Activated CD4-positive, alpha-beta memory T cell treated with anti-CD3 and anti-CD28 coated beads, Interleukin-2, amount 10 ng/mL, durations not matched to agents 7 days and 5 days (primary cell): ENCODE data around the gene SESN1. TPM values are rescaled to one million over a fixed set of nuclear protein-coding genes. Genes with fewer than 3 reads are reported as not detected.

Experiments
- CTCF ChIA-PET: fragments of 350-600 bp; sonication (Branson Sonifier 250); formaldehyde crosslinking; loops from one replicate; lab custom pipeline; 2021; ENCODE audit warnings: antibody characterized with exemption, inconsistent platforms; lab: Charles Lee
- POLR2A ChIA-PET: fragments of 350-600 bp; sonication (Branson Sonifier 250); formaldehyde crosslinking; loops from one replicate; lab custom pipeline; 2021; ENCODE audit warnings: antibody characterized with exemption; lab: Charles Lee
- DNase-seq: peaks from one replicate; pipeline ENCODE4 v3.0.0-alpha.2; 2020
- H3K27ac Mint-ChIP-seq: one replicate; pipeline ENCODE4 v1.8.0; 2021; ENCODE audit warnings: mild to moderate bottlenecking, mixed read lengths
- H3K27me3 Mint-ChIP-seq: one replicate; pipeline ENCODE4 v1.8.0; 2021; ENCODE audit warnings: mixed read lengths
- H3K36me3 Mint-ChIP-seq: one replicate; pipeline ENCODE4 v1.8.0; 2021; ENCODE audit warnings: low read depth, mixed read lengths
- H3K4me1 Mint-ChIP-seq: one replicate; pipeline ENCODE4 v1.8.0; 2021; ENCODE audit warnings: mixed read lengths
- H3K4me3 Mint-ChIP-seq: one replicate; pipeline ENCODE4 v1.8.0; 2021; ENCODE audit warnings: mild to moderate bottlenecking, mixed read lengths
- H3K9me3 Mint-ChIP-seq: one replicate; pipeline ENCODE4 v1.8.0; 2021; ENCODE audit warnings: mixed read lengths
- total RNA-seq, 2 experiments: library from RNA; stranded (reverse); gene quantifications; one replicate each; pipeline ENCODE4 v1.2.3, GENCODE V29; 2021

The SESN1 gene
- total RNA-seq, 2 experiments from 2014 or later = 22.9 to 23.0 TPM

DNA sequence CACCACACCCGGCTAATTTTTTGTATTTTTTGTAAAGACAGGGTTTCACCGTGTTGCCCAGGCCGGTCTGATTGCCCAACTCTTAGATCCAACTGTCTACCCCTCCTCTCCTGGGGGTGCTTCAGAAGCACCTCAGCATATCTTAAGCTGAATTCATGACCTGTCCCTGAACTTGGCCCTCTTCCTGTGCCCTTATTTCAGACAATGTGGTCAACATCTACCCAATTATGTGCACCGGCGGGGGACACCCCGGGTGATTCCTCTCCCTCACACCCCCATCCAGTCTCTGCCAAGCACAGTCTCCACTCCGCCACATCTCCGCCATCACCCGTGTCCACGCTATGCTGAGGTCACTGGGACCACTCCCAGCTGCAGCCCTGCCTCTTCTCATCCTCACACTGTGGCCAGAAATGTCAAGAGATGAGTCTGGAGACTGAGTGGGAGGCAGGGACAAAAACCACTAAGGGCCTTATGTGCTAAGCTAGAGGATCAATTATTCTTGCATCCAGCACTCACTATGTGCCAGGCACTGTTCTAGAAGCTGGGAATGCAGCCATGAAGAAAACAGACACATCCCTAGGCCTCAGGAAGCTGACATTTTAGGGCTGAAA lies 134.6 kb downstream of the SESN1 start:
- ChIA-PET CTCF (no interaction called here), POLR2A (interaction anchor here (0.9 kb wide), 1 partner anchor 50 kb away, joined by 3 read pairs; no protein-coding TSS in a partner anchor)
- Mint-ChIP-seq H3K4me1 (peaks cover 19% of the 10 kb centered on the region), H3K4me3 (no peak overlapping the region), H3K27ac (no peak overlapping the region), H3K36me3 (no peaks in the 10 kb centered on the region), H3K27me3 (no peaks in the 10 kb centered on the region), H3K9me3 (no peaks in the 10 kb centered on the region)
- DNase-seq = no peak

DNA sequence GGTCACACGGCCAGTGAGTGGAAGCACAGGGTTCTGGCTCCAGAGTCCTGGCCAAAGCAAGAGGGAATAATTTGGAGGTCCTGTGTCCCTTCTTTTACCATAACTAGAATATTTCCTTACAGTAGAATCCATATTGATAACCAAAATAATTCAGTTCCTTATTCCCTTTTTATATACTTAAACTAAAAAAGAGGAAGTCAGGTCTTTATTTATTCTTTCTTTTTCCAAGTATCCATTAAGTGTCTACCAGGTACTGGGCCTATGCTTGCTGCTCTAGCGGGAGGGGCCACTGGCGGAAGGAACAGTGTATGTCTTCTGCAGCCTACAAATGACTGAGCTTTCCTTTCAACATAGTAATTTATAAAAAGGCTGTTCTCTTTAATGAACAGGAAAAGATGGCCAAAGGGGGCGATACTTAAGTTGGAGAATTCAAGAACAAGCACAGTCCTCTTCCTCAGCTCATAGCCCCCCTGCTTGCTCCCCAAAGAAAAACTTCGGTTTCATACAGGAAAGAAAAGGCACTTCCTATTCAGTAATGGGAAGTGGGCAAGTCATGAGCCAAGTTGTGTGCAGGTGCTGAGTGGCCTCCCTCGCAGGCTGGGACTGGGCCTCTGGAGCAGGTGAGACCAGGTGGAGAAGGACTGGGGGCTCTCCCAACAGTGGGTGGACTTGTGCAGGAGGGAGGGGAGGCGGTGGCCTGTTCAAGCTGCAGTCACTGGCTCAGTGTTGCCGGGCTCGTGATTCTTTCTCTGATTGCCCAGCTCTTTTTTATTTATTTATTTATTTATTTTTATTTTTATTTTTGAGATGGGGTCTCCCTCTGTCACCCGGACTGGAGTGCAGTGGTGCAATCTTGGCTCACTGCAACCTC lies 135.5 kb downstream of the SESN1 start:
- H3K36me3 Mint-ChIP-seq = no peaks in the 10 kb centered on the region
- H3K27ac Mint-ChIP-seq = peak overlapping the region; percentile 27
- DNase-seq = no peak
- POLR2A ChIA-PET = interaction anchor here (0.9 kb wide), 1 partner anchor 51 kb away, joined by 3 read pairs; no protein-coding TSS in a partner anchor
- H3K4me1 Mint-ChIP-seq = peaks cover 25% of the 10 kb centered on the region
- H3K27me3 Mint-ChIP-seq = no peaks in the 10 kb centered on the region
- no peaks in the 10 kb centered on the region for H3K9me3 Mint-ChIP-seq
- no peak overlapping the region for H3K4me3 Mint-ChIP-seq
- CTCF ChIA-PET = no interaction called here

- Mint-ChIP-seq H3K4me3 (no peak overlapping the region), H3K27me3 (no peaks in the 10 kb centered on the region), H3K36me3 (no peaks in the 10 kb centered on the region), H3K27ac (no peak overlapping the region), H3K9me3 (no peaks in the 10 kb centered on the region), H3K4me1 (peaks cover 25% of the 10 kb centered on the region)
- CTCF ChIA-PET = no interaction called here
- DNase-seq = no peak
- POLR2A ChIA-PET = no interaction called here
Observed at GRCh38 chr6:108957221-108957620, 137.4 kb downstream of the SESN1 start.

DNA sequence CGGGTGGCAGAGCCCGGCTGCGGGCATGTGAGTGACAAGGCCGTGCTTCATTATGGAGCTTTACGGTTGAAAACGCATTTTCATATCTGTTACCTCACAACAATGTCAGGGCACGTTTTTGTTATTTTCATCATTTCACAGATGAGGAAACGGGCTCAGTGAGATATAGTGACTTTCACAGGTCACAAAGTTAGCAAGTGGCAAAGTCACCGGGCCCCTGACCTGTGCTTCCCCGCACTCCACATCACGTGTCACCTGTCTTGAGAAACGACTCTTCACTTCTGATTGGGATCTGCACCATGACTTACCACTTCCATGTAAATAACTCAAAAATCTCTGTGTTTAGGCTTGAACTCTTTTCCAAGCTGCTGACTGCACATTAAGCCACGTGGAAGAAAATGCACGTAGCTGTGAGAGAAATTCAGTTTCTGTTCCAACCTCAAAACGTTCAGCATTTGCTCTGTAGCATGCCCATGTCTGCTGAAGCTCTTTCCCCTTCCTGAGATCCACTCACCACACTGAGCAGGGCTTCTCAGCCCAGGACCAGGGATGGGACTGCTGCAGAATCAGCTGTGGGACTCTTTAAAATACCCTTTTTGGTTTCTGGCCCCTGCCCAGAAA lies 139.2 kb downstream of the SESN1 start:
- H3K36me3 Mint-ChIP-seq = no peaks in the 10 kb centered on the region
- ChIA-PET CTCF (interaction anchor here (0.7 to 1.5 kb wide), 5 partner anchors 15 to 118 kb away, joined by 3 to 4 read pairs (median 3); no protein-coding TSS in a partner anchor), POLR2A (interaction anchor here (1.2 kb wide), 2 partner anchors 12 to 54 kb away, joined by 3 to 4 read pairs; no protein-coding TSS in a partner anchor)
- peaks cover 25% of the 10 kb centered on the region for H3K4me1 Mint-ChIP-seq
- no peak overlapping the region for H3K4me3 Mint-ChIP-seq
- no peak for DNase-seq
- H3K9me3 Mint-ChIP-seq = no peaks in the 10 kb centered on the region
- H3K27me3 Mint-ChIP-seq = no peaks in the 10 kb centered on the region
- H3K27ac Mint-ChIP-seq = no peak overlapping the region

GRCh38 chr6:108953681-108954080 lies 141.0 kb downstream of the SESN1 start:
- Mint-ChIP-seq H3K27ac (no peak overlapping the region), H3K4me3 (no peak overlapping the region), H3K4me1 (peaks cover 14% of the 10 kb centered on the region), H3K9me3 (no peaks in the 10 kb centered on the region), H3K36me3 (no peaks in the 10 kb centered on the region), H3K27me3 (no peaks in the 10 kb centered on the region)
- POLR2A ChIA-PET = no interaction called here
- CTCF ChIA-PET = interaction anchor here (0.6 kb wide), 1 partner anchor 1528 kb away, joined by 3 read pairs; no protein-coding TSS in a partner anchor
- no peak for DNase-seq

- H3K27ac Mint-ChIP-seq = no peak overlapping the region
- H3K36me3 Mint-ChIP-seq = no peaks in the 10 kb centered on the region
- no peak for DNase-seq
- no peak overlapping the region for H3K4me3 Mint-ChIP-seq
- peaks cover 14% of the 10 kb centered on the region for H3K4me1 Mint-ChIP-seq
- H3K27me3 Mint-ChIP-seq = no peaks in the 10 kb centered on the region
- ChIA-PET POLR2A (interaction anchor here (1.6 kb wide), 1 partner anchor 10 kb away, joined by 4 read pairs; no protein-coding TSS in a partner anchor), CTCF (no interaction called here)
- H3K9me3 Mint-ChIP-seq = no peaks in the 10 kb centered on the region
Observed at GRCh38 chr6:108952776-108953486, 141.7 kb downstream of the SESN1 start.

DNA sequence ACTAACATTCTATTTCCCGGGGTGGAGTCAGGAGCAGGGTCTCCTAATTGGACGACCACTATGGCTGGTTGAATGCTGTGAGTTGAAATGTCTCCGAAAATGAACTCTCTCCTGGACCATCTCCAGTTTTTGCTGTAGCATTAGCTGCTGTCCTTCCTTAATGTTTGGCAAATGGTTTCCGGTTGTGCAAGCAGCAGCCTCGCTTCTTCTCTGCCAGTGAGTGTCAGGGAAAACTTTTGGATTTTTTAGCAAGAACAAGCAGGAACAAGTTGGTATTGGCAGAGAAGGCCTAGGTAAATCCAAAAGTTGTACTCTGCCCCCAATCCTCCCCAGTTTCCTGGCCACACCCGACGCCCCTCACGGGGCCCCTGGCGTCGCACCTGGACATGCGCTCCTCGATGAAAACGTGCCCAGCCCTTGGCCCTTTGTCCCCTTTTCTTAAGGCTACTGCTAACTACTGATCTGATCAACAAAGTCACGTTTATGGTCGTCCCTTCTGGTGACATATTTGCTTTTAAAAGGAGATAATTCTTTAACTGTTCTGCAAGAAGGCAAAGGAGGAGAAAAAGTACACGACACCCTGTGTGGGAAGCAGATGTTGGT lies 143.2 kb downstream of the SESN1 start:
- no peaks in the 10 kb centered on the region for H3K27me3 Mint-ChIP-seq
- DNase-seq = no peak
- ChIA-PET POLR2A (interaction anchor here (1.6 kb wide), 1 partner anchor 9 kb away, joined by 4 read pairs; no protein-coding TSS in a partner anchor), CTCF (no interaction called here)
- peaks cover 25% of the 10 kb centered on the region for H3K4me1 Mint-ChIP-seq
- H3K36me3 Mint-ChIP-seq = no peaks in the 10 kb centered on the region
- H3K4me3 Mint-ChIP-seq = no peak overlapping the region
- H3K27ac Mint-ChIP-seq = no peak overlapping the region
- no peaks in the 10 kb centered on the region for H3K9me3 Mint-ChIP-seq

DNA sequence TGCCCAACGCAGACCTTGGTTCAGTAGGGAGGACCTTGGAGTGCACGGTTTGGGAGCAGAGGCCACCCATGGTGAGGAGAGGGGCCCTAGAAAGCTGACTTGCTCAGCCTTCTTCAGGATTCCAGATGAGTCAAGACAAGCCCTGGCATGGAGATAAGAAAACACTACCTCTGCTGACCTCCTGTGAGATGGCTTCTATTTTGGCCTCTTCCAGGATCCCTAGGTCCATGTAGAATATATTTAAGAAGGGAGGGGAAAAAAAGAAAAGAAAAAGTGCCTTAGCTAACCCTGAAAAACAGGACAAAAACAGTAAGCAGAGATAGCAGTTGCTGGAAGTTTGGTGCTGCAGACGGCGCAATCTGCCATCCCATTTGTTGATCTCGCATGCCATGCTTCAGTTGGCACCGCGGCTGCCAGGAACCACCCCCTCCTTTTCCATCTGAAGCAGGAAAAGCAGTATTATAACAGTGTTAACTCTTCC lies 146.4 kb downstream of the SESN1 start:
- no peaks in the 10 kb centered on the region for H3K9me3 Mint-ChIP-seq
- CTCF ChIA-PET = interaction anchor here (1.1 kb wide), 1 partner anchor 126 kb away, joined by 3 read pairs; no protein-coding TSS in a partner anchor
- DNase-seq = no peak
- H3K27ac Mint-ChIP-seq = no peak overlapping the region
- POLR2A ChIA-PET = no interaction called here
- H3K4me1 Mint-ChIP-seq = peaks cover 36% of the 10 kb centered on the region
- no peak overlapping the region for H3K4me3 Mint-ChIP-seq
- H3K27me3 Mint-ChIP-seq = peaks cover 3% of the 10 kb centered on the region
- no peaks in the 10 kb centered on the region for H3K36me3 Mint-ChIP-seq

GRCh38 chr6:108947114-108947854 lies 147.4 kb downstream of the SESN1 start:
- DNase-seq = no peak
- no peaks in the 10 kb centered on the region for H3K9me3 Mint-ChIP-seq
- H3K4me1 Mint-ChIP-seq = peaks cover 45% of the 10 kb centered on the region
- H3K27ac Mint-ChIP-seq = no peak overlapping the region
- no peak overlapping the region for H3K4me3 Mint-ChIP-seq
- ChIA-PET POLR2A (interaction anchor here (0.7 kb wide), 1 partner anchor 117 kb away, joined by 3 read pairs; no protein-coding TSS in a partner anchor), CTCF (interaction anchor here (1.1 kb wide), 1 partner anchor 127 kb away, joined by 3 read pairs; no protein-coding TSS in a partner anchor)
- H3K36me3 Mint-ChIP-seq = no peaks in the 10 kb centered on the region
- H3K27me3 Mint-ChIP-seq = peaks cover 3% of the 10 kb centered on the region

GRCh38 chr6:108946695-108947094 lies 148.0 kb downstream of the SESN1 start:
- POLR2A ChIA-PET = interaction anchor here (0.7 to 1.6 kb wide), 2 partner anchors 27 to 118 kb away, joined by 3 to 6 read pairs; no protein-coding TSS in a partner anchor
- Mint-ChIP-seq H3K27ac (no peak overlapping the region), H3K4me1 (peaks cover 50% of the 10 kb centered on the region), H3K9me3 (no peaks in the 10 kb centered on the region), H3K27me3 (peaks cover 3% of the 10 kb centered on the region), H3K4me3 (no peak overlapping the region), H3K36me3 (no peaks in the 10 kb centered on the region)
- CTCF ChIA-PET = no interaction called here
- DNase-seq = no peak

- ChIA-PET CTCF (no interaction called here), POLR2A (interaction anchor here (1.6 kb wide), 1 partner anchor 26 kb away, joined by 6 read pairs; no protein-coding TSS in a partner anchor)
- no peaks in the 10 kb centered on the region for H3K9me3 Mint-ChIP-seq
- no peak for DNase-seq
- H3K4me3 Mint-ChIP-seq = no peak overlapping the region
- peaks cover 3% of the 10 kb centered on the region for H3K27me3 Mint-ChIP-seq
- no peak overlapping the region for H3K27ac Mint-ChIP-seq
- H3K4me1 Mint-ChIP-seq = peaks cover 58% of the 10 kb centered on the region
- peaks cover 7% of the 10 kb centered on the region for H3K36me3 Mint-ChIP-seq
Observed at GRCh38 chr6:108945681-108946159, 148.9 kb downstream of the SESN1 start.
